Measurements from ENCODE around the gene PRKCE.

GRCh38 chr2:45721150-45721549 lies 69.7 kb downstream of the PRKCE start:
- TF ChIP-seq CTCF (IDR thresholded peaks at IDR 0.05), result no peak
- no peak for TF ChIP-seq SIN3A (IDR thresholded peaks at IDR 0.05; ENCODE audit: borderline replicate concordance, insufficient read depth, low read depth, low read length)
- no peak for TF ChIP-seq POLR2AphosphoS5 (IDR thresholded peaks at IDR 0.05; ENCODE audit: low read depth, low read length)
- no peak for TF ChIP-seq TCF7L2 (IDR thresholded peaks at IDR 0.05; ENCODE audit: low read depth, low read length)
